GM19438 (cell line): ENCODE measurements around the gene TSSC4.

Experiments used
- ATAC-seq: cut with Tn5 transposase; IDR thresholded peaks from one replicate; pipeline ENCODE4 v1.9.1; 2021; ENCODE audit warnings: low read depth; ENCODE audit not compliant: unreplicated experiment

Gene TSSC4

DNA sequence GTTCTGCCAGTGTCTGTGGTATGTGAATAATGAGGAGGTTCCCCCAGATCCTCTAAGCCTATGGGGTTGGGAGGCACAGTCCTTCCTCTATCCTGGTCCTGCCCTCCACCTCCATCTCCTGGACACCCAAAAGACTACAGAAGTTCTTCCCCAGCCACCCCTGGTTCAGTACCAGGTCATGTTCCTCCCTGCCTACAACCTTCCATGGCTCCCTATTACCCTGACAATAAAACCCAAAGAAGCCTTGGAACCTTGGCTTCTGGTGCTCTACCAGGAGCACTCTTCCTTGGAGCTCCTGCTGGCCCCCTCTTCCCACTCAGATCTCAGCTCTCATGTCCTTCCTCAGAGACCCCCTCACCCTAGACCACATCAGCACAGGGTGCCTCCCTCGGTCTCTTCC lies 30.8 kb downstream of the TSSC4 start:
- ATAC-seq, result no peak

DNA sequence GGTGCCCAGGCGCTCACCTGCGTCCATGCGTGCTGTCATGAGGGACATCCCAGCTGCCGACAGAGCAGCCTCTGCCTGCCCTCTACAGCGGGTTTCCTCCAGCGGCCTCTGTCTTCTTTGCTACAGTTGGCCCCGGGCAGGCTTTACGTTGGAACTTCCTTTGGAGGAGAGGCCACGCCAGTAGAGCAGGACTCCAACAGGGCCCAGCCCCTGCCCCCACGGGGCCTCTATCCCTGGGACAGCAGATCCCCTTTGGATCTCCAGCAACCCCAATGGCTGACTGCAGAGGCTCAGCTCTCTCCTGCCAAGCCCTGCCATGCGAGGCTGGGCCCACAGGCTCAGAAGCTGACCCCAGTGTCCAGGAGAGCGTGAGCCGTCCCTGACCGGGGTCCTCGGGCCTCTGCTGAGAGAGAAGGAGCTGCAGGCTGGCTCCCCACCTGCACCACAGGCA lies 31.6 kb downstream of the TSSC4 start:
- no peak for ATAC-seq

DNA sequence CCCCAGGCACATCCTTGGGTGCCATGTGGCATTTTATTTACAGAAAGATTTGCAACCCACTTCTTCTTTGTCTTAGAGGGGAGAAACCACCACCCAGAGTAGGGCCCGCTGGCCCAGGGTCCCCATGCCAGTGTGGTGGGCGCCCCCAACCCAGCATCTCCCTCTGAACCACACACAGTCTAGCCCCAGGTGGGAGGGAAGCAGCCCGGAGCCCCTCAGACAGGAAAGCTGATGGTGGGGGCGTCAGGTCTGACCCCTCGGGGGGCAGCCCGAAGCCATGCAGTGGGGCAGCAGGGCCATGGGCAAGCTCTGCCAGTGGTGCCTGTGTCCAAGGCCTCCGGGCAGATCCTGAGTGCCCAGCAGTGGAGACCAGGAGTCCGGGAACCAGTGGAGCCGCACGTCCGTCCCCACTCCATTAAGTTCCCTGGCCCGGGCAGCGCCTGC lies 32.1 kb downstream of the TSSC4 start:
- ATAC-seq, result no peak

DNA sequence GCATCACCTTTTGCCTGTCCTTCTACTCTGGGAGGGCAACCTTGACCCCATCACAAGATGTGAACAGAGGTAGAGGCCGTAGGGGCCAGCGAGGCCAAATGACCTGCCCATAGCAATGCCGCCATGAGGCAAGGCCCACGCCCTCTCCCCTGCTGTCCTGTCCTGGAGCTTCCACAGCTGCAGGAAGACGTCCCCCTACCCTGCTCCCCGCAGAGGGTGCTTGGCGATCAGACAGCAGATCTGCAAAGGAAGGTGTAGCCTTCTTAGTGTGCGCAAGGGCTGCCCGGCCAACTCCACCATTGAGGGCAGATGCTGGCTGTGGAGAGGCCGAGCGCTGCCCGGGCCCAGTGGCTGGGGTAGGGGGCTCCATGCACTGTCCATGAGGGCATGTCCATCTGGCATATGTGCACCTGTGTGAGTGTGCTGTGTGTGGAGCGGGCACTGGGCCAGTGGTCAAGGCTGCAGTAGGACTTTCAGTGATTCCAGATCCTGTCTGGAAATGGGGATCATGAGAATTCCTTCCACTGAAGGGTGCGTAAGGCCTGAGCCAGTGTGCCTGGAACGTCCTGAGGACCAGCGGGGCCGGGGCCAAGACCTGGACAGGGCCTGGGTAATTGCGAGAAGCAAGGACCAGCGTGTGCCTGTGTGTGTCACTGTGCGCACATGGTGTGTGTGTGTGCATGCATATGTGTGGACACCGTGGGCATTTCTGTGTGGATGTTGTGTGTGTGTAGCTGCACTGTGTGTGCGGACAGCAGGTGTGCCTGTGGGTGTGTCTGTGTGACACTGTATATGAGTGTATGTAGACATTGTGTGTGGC lies 32.8 kb downstream of the TSSC4 start:
- no peak for ATAC-seq

DNA sequence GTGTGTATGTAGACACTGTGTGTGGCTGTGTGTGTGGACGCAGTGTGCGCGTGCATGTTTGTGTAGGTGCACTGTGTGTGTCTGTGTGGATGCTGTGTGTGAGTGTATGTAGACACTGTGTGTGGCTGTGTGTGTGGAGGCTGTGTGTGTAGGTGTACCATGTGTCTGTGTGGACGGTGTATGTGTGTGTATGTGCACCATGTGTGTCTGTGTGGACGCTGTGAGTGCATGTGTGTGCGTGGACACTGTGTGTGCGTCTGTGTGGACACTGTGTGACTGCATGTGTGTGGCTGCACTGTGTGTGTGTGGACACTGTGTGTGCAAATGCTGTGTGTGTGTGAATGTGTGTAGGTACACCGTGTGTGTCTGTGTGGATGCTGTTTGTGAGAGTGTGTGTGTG lies 33.5 kb downstream of the TSSC4 start:
- no peak for ATAC-seq

DNA sequence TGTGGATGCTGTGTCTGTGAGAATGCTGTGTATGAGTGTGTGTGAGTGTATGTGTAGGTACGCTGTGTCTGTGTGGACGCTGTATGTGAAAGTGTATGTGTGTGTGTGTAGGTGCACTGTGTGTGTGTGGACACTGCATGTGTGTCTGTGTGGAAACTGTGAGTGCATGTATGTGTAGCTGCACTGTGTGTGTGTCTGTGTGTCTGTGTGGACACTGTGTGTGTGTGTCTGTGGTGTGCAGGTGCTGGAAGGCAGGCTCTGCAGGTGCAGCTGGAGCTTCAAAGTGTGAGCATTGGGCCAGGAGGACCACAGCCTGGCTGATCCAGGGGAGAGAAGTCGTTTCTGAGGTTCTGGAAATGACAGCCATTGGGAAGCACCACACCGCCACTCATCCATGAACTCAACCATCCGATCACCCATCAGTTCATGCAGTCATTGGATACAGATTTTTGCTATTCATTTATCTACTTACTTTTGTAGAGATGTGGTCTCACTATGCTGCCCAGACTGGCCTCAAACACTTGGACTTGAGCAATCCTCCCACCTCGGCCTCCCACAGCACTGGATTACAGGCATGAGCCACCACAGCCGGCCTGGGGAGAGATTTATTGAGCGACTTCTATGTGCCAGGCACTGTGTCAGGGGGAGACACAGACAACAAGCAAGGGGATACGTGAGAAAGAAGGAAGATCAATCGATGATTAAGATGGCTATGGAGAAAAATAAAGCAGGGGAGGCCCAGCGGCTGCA lies 34.1 kb downstream of the TSSC4 start:
- ATAC-seq, result no peak

DNA sequence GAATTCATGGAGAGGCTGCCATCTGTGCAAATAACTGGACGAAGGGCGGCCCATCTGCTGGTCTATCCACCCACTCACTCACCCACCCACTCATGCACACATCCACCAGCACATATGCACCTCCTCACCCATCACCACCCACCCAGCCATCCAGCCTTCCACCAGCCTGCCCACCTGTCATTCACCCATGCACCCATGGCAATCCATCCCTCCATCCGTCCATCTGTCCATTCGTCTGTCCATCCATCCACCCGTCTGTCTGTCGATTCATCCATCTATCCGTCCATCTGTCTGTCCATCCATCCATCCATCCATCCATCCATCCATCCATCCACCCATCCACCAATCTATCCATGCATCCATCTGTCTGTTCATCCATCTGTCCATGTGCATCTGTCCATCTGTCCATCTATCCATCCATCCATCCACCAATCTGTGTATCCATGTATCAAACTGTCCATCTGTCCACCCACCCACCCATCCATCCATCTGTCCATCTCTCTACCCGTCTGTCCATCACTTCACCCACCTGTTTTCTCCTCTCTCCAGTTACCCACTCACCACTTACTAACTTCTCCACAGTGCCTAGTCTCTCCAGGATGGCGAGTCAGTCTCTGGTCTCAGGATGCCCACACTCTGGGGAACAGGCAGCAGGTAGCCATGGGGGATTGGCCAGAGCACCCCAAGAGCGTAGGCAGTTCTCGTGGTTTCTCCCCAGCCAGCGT lies 34.9 kb downstream of the TSSC4 start:
- ATAC-seq, result no peak

DNA sequence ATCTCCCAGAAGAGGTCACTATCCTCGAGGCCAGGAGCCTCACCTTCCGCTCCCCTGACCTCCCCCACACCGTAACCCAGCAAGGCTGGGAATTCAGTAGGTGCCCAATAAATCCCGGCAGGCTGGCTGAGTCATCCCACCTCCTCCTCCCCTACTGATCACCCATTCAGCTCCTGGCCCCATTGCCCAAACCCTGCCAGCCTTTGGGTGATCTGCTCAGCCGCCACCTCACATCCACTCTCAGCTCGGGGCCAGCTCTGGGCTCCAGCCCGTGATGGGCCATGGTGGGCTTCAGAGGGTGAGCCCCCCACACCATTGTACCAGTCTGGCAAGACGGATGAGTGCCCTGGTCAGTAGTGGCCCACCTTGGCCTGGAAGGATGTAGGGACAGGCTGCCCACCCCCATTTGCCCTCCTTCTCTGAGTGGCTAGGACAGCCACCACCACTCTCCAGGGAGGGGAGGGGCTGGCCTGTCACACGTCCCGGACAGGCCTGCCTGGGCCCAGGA lies 35.5 kb downstream of the TSSC4 start:
- no peak for ATAC-seq

DNA sequence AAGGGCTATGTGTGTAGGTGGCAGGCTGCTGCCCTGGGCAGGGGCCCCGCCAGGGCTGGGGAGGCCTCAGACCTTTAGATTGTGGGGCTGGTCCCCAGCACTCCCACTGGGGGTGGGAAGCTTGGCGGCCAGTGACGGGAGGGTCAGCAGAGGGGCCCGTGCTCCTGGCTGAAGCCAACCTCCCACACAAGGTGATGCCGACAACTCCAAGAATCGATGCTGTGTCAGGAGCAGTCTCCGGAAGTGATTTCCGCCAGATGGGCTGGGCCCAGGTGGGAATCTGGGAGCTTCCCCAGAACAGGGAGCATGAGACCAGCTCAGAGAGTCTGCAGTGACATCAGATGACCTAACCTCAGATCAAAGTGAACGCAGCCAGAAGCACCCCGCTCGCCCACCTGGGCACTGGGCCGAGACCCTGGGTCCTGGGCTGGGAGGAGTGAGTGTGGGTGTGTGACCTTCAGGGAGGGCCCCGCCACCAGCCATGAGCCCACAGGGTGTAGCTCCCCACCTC lies 36.0 kb downstream of the TSSC4 start:
- ATAC-seq, result no peak

DNA sequence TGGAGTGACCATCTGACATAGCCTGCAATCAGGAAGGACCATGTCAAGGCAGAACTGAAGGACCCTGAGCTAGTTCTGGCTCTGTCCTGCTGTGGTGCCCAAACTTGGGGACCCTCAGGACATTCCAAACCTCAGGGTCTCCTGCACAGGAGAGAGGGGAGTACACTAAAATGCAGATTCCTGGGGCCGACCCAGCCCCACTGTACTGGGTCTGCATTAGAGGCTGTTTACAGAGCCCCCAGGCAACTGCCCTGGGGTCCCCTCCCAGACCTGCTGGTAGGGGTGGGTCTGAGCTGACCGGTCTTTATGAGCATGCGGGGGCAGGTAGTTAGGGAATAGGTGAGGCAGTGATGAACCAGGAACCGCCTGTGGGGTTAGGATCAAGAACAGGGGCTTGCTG lies 37.0 kb downstream of the TSSC4 start:
- no peak for ATAC-seq

DNA sequence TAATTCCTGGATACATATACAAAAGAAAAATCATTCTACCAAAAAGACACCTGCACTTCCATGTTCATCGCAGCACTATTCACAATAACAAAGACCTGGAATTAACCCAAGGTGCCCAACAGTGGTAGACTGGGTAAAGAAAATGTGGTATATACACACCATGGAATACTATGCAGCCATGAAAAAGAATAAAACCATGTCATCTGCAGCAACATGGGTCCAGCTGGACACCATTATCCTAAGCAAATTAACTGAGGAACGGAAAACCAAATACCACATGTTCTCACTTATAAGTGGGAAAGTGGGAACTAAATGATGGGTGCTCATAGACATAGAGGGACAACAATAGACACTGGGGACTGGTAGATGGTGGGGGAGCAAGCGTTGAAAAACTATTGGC lies 39.3 kb downstream of the TSSC4 start:
- no peak for ATAC-seq

DNA sequence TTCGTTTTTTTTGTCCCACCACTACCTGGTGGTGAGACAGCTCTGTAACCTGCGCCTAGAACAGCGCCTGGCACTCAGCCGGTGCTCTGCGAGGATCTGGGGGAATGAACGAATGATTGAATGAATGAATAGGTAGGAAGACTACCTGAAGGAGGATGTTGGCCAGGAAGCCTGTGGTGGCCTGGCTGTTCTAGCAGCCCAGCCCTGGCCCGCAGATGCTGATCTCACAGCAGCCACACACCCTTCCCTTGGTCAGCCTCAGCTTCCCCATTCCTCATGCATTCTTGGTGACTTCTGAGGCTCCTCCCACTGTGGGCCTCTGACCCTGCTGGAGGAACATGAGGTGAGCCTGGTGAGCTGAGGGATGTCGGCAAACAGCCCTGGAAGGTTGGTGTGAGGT lies 40.1 kb downstream of the TSSC4 start:
- no peak for ATAC-seq

DNA sequence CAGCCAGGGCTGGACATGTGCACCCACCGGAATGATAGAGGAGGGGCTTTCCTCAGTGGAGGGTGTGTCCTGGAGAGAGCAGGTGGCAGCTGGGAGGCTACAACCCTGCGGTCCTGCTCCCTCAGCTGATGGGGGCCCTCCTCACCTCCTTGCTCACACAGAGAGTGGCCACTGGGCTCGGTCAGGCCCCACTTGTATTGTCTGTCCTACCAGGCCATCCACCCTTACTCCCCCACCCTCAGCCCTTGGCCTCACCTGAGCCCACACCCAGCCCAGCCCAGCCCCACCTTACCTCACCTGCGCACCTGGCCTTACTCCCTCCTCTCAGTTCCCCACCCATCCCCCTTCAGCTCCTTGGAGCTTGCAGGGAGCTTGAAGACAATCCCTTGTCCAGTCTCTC lies 40.6 kb downstream of the TSSC4 start:
- ATAC-seq, result no peak

DNA sequence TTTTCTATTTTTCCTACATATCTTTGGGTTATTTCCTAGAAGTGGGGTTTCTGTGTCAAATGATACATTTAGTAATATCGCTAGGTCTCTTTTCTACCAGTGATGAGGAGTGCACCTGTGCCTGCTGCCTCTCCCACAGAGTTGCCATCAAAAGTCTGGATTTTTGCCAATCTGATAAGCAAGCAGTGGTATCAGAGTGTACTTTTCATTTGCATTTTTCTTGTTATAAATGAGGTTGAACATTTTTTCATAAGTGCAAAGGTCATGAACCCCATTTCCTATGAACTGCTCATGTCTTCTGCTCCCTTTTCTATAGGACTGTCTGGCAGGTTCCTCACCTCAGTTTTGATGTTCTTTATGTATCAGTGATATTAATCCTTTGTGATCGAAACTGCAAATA lies 42.0 kb downstream of the TSSC4 start:
- ATAC-seq, result no peak

DNA sequence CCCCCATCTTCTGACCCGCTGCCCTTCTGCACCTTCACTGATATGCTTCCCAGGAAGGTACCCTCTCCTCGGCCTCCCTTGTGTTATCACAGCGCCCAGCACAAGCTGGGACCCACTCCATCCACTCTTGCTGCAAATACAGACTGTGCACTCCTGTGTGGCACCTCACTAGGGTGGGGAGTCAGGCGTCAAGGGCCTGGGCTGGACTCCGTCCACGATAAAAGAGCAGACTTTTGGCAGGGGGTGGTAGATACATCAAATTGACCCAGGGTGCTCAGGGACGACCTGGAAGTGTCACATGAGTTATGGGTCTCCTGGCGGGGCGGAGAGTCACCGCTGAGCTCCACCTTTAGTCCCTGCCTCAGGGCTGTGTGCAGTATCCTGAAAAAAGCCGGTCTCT lies 42.9 kb downstream of the TSSC4 start:
- ATAC-seq, result no peak

DNA sequence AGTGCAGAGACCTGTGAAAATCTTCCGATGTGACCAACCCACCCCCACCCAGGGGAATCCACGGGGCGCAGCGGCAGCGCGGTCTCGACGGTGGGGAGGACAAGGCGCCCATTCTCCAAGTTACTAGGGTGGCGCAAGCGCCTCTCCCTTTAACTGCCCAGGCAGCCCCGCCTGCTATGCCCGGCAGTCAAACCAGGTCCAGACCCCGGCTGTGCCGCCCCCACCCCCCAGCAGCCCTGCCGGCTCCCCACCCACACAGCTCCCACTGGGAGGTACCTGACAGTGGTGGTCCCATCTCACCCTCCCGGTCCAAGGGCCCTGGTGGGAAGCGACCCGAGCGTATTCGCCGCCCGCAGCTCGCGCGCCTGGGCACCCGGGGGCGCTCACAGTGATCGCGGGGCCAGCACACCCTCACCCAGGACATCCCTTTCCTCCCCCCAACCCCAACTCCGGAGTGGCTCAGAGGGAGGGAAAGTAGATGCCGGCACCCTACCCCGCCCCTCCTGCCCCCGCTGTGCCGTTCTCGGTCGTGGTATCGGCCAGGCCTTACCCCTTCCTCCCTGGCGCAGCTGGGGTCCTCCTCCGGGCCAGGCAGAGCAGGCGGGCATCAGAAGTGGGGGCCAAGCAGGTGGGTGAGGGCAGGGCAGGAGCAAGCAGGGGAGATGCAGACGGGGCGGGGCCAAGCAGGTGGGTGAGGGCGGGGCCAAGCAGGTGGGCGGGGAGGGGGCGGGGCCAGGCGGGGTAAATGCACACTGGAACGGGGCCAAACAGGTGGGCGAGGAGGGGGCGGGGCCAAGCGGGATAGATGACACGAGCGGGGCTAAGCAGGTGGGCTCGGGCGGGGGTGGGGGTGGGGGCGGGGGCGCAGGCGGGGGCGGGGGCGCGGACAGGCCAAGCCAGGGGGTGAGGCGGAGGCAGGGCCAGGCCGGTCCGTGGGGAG lies 43.6 kb downstream of the TSSC4 start, which contains the start of gene TRPM5:
Gene TRPM5, minus strand, starts transcription at position 634 of the 940 bp plus-strand sequence. CDS start 21,478 bp downstream, outside the sequence.
- ATAC-seq, result no peak

DNA sequence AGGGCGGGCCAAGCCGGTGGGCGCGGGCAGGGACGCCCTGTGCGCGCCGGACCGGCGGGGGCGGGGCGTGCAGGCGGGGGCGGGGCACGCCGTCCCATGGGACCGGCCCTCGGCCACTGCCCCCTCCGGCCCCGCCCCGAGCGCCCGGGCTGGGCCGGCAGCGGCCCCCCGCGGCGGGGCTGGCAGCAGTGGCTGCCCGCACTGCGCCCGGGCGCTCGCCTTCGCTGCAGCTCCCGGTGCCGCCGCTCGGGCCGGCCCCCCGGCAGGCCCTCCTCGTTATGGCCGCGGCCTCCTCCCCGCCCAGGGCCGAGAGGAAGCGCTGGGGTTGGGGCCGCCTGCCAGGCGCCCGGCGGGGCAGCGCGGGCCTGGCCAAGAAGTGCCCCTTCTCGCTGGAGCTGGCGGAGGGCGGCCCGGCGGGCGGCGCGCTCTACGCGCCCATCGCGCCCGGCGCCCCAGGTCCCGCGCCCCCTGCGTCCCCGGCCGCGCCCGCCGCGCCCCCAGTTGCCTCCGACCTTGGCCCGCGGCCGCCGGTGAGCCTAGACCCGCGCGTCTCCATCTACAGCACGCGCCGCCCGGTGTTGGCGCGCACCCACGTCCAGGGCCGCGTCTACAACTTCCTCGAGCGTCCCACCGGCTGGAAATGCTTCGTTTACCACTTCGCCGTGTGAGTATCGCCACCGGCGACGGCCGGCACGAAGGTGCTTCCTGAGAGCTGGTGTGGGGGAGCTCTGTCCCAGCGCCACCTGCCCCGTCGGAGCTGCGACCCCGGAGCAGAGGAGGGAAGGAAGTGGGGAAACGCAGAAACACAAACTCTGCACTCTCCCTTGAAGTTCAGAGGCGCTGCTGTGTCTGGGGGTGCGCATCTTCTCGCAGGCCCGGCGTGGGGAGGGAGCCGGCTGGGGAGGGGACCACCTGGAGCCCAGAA lies 44.5 kb downstream of the TSSC4 start, which contains the start of gene KCNQ1:
Gene KCNQ1, plus strand, starts transcription at position 188 of the 925 bp plus-strand sequence. Its CDS starts 91 bp downstream, at position 279.
- no peak for ATAC-seq

DNA sequence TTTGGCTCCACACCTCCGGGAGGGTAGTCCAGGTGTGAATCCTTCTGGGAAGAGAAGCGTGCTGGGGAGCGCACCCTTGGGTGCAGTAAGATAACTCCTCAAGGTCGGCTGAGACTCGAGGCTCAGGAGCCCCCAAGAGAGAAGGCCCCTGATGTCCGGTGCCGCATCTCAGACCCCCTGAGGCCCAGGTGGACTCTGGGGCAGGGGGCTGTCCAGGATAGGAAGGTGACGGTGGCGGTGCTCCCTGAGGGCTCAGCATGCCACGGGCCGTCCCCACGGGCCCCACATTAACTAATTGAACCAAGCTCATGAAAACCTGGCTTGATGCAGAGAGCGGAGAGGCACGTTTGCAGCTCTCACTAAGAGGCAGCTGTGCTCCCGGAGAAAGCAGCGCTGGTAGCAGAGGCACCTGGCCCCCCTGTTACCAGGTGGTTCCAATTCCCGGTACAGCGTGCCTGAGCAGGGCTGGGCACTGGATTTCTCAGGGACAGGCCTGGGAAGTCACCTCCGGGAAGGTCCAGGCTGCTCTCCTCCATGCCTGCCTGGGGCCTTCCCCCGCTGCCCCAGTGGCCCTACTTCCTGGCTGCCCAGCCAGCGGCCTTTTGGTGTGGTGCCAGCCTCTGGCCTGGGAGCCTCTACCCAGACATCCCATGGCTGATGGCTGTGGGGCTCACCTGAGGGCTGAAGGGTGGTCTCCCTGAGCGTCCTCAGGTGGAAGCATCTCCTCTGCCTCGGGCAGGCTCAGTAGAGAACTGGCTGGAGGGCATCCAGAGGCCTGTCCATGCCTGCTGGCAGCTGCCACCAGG lies 45.4 kb downstream of the TSSC4 start:
- ATAC-seq, result no peak
